Measurements from ENCODE around the gene CD7.

DNA sequence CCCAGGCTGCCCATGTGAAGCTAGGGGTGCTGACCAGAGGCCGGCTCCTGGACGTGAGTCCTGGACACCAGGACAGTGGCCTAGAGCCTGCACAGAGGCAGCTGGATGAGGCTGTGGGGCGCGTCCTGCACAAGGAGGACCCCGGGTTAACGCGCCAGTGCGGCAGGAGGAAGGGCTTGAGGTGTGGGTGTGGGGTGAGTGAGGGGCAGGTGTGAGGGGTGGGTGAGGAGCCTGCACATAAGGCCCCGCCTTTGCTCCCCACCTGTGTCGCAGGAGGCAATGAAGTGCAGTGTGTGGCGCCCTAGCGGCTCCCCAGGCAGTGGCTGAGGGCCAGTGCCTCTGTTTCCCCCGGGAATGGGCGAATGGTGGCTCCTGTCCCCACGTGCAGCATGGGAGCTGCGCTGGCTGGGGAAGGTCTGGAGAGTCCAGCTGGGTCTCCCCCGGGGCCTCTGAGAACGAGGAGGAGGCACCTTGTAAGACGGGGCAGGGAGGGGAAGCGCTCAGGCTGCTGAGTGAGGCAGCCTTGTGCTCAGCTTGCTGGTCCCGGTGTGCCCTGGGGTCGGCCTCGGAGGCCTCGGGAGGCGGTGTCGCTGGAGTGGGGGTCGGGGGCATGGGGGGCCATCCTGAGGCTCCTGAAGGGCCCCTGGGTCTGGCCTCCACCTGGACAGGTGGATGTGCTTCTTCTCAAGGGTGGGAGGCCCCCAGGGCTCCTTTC, 3.2 kb downstream of the CD7 start:
- no peak for TF ChIP-seq POLR2A (IDR thresholded peaks at IDR 0.05; ENCODE audit: low read depth, low read length)
- TF ChIP-seq POLR2AphosphoS5 (IDR thresholded peaks at IDR 0.05; ENCODE audit: low read depth, low read length): no peak
- no peak for TF ChIP-seq TAF1 (IDR thresholded peaks at IDR 0.05; ENCODE audit: borderline replicate concordance, low read depth, low read length)

Measured in GM12892 (cell line).